Osteoblast (primary cell): ENCODE measurements around the gene ANKLE1. TPM values are rescaled to one million over a fixed set of nuclear protein-coding genes. Genes with fewer than 3 reads are reported as not detected.
A peak's percentile ranks its signal among the peaks of the same experiment; 100 is the strongest.

Experiments
- DNase-seq: peaks from one replicate; pipeline ENCODE4 v3.0.0; 2011; ENCODE audit warnings: low spot score, mixed read lengths; ENCODE audit not compliant: insufficient read length; ENCODE audit errors: missing footprints
- H2AFZ ChIP-seq: 2 replicates; pipeline ENCODE4 v1.6.0; 2011; ENCODE audit warnings: mild to moderate bottlenecking, low read length
- H3K27ac ChIP-seq: 2 replicates; pipeline ENCODE4 v1.5.1; 2011; ENCODE audit warnings: mild to moderate bottlenecking, low read depth, low read length, moderate library complexity
- H3K27me3 ChIP-seq: 2 replicates; pipeline ENCODE4 v1.6.0; 2012; ENCODE audit warnings: mild to moderate bottlenecking, control low read depth, inconsistent platforms, low read length, moderate library complexity; ENCODE audit not compliant: insufficient read depth
- H3K36me3 ChIP-seq: 2 replicates; pipeline ENCODE4 v1.5.1; 2011; ENCODE audit warnings: mild to moderate bottlenecking, low read length, control low read depth, moderate library complexity; ENCODE audit not compliant: insufficient read depth
- H3K4me1 ChIP-seq: 2 replicates; pipeline ENCODE4 v1.5.1; 2011; ENCODE audit warnings: mild to moderate bottlenecking, low read length, control low read depth, moderate library complexity; ENCODE audit not compliant: insufficient read depth
- H3K4me2 ChIP-seq: 2 replicates; pipeline ENCODE4 v1.6.0; 2011; ENCODE audit warnings: mild to moderate bottlenecking, low read length; ENCODE audit not compliant: insufficient read depth
- H3K4me3 ChIP-seq: fragments of 200-600 bp; sonication (generic); 3 replicates; pipeline ENCODE4 v1.5.1; 2012; ENCODE audit warnings: mild to moderate bottlenecking, low read length, inconsistent platforms; ENCODE audit not compliant: insufficient read depth
- H3K79me2 ChIP-seq: 2 replicates; pipeline ENCODE4 v1.6.0; 2012; ENCODE audit warnings: mild to moderate bottlenecking, low read length, control low read depth, inconsistent platforms; ENCODE audit not compliant: insufficient read depth
- H3K9me3 ChIP-seq: 2 replicates; pipeline ENCODE4 v1.5.1; 2011; ENCODE audit warnings: low read depth, low read length, control low read depth
- H4K20me1 ChIP-seq: 2 replicates; pipeline ENCODE4 v1.6.0; 2012; ENCODE audit warnings: mild to moderate bottlenecking, low read length, control low read depth; ENCODE audit not compliant: insufficient read depth
- total RNA-seq: library from RNA; depleted of rRNA; stranded (reverse); fragments of >200 nt; gene quantifications from 2 replicates; pipeline ENCODE4 v1.2.3, GENCODE V29; 2012
- TF ChIP-seq, protein P1 (sequence below): IDR thresholded peaks from 2 replicates; pipeline ENCODE4 v1.5.1; 2011; ENCODE audit warnings: mild to moderate bottlenecking, low read depth, low read length, moderate library complexity; ENCODE audit errors: extremely low read depth

Gene ANKLE1
- total RNA-seq, 1 donor, result not detected

DNA sequence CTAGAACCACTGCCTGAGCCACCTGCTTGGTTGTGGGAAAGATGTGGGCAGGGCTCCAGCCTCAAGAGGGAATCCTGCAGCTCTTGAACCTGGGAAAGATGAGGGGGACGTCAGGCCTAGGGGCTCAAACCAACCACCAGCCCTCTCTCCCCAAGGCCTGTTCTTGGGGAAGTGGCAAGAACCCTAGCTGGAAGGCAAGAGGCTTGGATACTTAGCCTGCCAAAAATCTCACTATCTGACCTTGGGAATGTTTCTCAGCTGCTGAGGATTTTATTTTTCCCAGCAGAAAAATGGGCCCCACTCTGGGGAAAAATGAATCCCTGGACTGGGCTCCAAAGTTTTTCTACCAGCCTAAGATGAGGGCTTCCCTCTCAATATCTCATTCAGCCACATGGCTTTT lies 21.8 kb upstream of the ANKLE1 start:
- Histone ChIP-seq H2AFZ (no peak overlapping the region), H3K27ac (no peak overlapping the region), H3K79me2 (no peaks in the 10 kb centered on the region), H4K20me1 (no peaks in the 10 kb centered on the region), H3K4me3 (no peak overlapping the region), H3K36me3 (no peaks in the 10 kb centered on the region), H3K27me3 (no peaks in the 10 kb centered on the region), H3K4me1 (no peaks in the 10 kb centered on the region), H3K9me3 (peaks cover 9% of the 10 kb centered on the region), H3K4me2 (no peak overlapping the region)
- DNase-seq, result peak; percentile 13
- TF ChIP-seq, protein P1, sequence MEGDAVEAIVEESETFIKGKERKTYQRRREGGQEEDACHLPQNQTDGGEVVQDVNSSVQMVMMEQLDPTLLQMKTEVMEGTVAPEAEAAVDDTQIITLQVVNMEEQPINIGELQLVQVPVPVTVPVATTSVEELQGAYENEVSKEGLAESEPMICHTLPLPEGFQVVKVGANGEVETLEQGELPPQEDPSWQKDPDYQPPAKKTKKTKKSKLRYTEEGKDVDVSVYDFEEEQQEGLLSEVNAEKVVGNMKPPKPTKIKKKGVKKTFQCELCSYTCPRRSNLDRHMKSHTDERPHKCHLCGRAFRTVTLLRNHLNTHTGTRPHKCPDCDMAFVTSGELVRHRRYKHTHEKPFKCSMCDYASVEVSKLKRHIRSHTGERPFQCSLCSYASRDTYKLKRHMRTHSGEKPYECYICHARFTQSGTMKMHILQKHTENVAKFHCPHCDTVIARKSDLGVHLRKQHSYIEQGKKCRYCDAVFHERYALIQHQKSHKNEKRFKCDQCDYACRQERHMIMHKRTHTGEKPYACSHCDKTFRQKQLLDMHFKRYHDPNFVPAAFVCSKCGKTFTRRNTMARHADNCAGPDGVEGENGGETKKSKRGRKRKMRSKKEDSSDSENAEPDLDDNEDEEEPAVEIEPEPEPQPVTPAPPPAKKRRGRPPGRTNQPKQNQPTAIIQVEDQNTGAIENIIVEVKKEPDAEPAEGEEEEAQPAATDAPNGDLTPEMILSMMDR, result no peak

DNA sequence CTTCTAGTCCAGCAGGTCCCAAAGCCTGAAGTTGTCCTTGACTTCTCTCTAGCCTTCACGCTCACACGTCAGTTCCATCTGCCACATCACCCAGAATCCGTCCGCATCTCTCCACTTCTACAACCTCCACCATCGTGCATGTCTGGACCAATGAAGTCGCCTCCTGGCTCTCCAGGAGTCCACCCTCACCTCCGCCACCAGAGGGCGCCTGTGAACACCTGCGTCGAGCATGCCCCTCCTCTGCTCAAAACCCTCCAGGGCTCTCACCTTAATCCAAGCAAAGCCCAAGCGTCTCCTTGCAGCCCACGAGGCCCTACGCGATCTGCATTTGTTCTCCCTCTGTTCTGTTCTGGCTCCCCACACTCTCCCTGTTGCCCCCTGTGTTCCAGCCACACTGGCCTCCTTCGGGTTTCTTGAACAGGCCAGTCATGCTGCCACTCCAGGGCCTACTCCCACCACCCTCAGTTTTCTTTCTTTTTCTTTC lies 20.8 kb upstream of the ANKLE1 start:
- Histone ChIP-seq H4K20me1 (no peaks in the 10 kb centered on the region), H3K4me1 (no peaks in the 10 kb centered on the region), H3K79me2 (no peaks in the 10 kb centered on the region), H3K36me3 (no peaks in the 10 kb centered on the region), H3K27me3 (no peaks in the 10 kb centered on the region), H2AFZ (peak overlapping the region; percentile 51), H3K4me2 (no peak overlapping the region), H3K4me3 (no peak overlapping the region), H3K27ac (no peak overlapping the region), H3K9me3 (peaks cover 9% of the 10 kb centered on the region)
- peak; percentile 94 for DNase-seq
- TF ChIP-seq, protein P1, result peak; percentile 88

DNA sequence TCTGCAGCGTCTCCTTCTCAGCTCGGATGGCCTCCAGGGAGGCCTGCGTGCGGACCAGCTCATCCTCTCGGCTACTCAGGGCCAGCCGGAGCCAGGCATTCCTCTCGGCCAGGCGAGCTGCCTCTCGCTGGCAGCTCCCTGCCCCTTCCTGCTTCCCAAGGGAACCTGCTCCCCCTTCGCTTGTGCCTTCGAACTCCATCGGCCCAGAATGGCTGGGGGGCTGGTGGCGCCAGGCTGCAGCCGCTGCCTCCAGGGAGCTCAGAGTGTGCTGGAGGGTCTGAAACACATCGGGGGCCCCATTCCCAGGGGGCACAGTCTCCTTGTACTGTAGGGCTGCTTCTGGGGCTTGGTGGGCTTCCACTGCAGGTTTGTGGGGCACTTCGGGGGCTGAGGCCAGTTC lies 19.1 kb upstream of the ANKLE1 start:
- peaks cover 9% of the 10 kb centered on the region for H3K9me3 ChIP-seq
- no peaks in the 10 kb centered on the region for H4K20me1 ChIP-seq
- H3K27ac ChIP-seq, result no peak overlapping the region
- H2AFZ ChIP-seq, result no peak overlapping the region
- H3K4me2 ChIP-seq, result no peak overlapping the region
- peaks cover under 1% of the 10 kb centered on the region for H3K79me2 ChIP-seq
- H3K36me3 ChIP-seq, result no peaks in the 10 kb centered on the region
- H3K4me3 ChIP-seq, result no peak overlapping the region
- DNase-seq, result peak; percentile 73
- H3K4me1 ChIP-seq, result no peaks in the 10 kb centered on the region
- no peaks in the 10 kb centered on the region for H3K27me3 ChIP-seq
- TF ChIP-seq, protein P1, result no peak

DNA sequence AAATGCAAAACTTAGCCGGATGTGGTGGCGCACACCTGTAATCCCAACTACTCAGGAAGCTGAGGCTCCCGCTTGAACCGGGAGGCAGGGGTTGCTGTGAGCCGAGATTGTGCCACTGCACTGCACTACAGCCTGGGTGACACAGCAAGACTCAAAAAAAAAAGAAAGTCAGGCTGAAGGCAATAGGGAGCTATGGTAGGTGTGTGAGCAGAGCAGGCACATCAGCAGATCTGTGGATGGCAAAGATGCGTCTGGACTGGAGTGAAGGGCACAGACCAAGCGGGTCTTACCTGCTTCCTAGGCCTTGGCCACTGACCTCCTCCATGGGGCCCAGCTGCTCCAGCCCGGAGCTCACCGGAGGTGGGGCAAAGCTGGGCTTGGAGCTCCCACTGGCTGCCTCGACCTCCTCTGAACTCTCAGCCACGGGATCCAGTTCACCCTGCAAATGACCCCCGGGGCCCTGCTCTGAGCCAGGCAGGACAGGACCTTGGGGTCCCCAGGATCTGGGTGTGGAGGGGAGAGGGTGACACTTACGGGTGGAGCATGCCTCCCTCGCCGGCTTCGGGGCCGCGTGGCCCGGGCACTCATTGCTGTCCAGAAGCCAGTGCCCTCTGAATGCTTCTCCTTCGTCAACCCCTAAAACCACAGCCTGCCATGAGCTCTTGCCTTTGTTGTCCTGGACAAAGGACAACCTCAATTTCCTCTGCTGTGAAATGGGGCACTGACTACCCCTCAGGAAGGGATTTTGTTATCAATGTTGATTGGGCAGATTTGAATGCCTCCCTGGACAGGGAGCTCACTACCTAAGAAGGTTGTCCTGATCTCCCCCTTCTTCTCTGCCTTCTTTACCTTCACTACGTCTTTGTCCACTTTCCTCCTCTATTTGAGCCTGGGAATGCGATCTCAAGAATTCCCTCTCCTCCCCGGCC lies 17.7 kb upstream of the ANKLE1 start:
- H3K36me3 ChIP-seq, result peaks cover 3% of the 10 kb centered on the region
- no peak overlapping the region for H3K27ac ChIP-seq
- H3K4me2 ChIP-seq, result no peak overlapping the region
- peak; percentile 50 for DNase-seq
- peaks cover 8% of the 10 kb centered on the region for H3K4me1 ChIP-seq
- TF ChIP-seq, protein P1, result no peak
- H3K27me3 ChIP-seq, result no peaks in the 10 kb centered on the region
- H3K79me2 ChIP-seq, result peaks cover 13% of the 10 kb centered on the region
- H2AFZ ChIP-seq, result no peak overlapping the region
- no peak overlapping the region for H3K4me3 ChIP-seq
- H4K20me1 ChIP-seq, result no peaks in the 10 kb centered on the region
- peaks cover 9% of the 10 kb centered on the region for H3K9me3 ChIP-seq
